GM18861 (cell line): ENCODE results near the gene PASK.

Experiments
- ATAC-seq: cut with Tn5 transposase; IDR thresholded peaks from one replicate; pipeline ENCODE4 v1.9.1; 2021; ENCODE audit not compliant: unreplicated experiment

Gene PASK

DNA sequence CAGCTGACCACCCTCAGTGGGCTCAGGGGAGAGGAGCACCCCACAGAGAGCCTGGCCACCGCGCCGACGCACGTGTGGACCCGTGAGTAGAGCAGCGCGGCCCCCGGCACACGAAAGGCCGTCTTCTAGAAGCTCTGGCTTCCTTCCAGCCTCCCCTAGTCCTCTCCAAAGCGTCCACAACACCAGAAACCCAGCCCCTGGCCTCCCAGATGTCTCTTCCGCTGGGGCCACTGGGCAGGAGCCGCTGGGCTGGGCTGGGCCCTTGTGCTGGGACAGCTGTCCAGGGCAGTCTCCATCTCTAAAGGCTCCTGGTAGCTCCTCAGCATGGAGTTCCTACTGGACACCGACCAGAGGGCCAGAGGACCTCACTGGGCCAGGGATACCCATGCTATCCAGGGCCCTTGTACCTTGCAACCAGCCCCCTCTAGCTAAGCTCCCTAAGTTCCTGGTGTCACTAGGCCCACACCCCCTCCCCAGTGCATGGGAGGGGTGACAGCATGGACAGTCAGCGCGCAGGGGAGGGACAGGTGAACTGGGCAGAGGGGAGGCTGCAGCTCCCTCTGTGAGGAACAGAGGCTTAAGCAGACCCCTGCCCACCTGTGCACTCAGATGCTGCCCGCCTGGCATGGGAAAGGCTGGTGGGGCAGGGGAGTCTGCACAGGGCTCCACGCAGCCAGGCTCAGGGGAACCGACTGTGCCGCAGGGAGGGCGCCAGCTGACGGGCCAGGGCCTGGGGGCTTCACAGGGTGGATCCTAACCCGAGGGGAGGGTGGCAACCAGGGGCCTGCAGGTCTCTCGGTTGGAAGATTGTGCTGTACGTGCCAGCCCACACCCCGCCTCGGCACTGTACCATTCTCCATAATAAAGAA lies 80.1 kb downstream of the PASK start:
- no peak for ATAC-seq

DNA sequence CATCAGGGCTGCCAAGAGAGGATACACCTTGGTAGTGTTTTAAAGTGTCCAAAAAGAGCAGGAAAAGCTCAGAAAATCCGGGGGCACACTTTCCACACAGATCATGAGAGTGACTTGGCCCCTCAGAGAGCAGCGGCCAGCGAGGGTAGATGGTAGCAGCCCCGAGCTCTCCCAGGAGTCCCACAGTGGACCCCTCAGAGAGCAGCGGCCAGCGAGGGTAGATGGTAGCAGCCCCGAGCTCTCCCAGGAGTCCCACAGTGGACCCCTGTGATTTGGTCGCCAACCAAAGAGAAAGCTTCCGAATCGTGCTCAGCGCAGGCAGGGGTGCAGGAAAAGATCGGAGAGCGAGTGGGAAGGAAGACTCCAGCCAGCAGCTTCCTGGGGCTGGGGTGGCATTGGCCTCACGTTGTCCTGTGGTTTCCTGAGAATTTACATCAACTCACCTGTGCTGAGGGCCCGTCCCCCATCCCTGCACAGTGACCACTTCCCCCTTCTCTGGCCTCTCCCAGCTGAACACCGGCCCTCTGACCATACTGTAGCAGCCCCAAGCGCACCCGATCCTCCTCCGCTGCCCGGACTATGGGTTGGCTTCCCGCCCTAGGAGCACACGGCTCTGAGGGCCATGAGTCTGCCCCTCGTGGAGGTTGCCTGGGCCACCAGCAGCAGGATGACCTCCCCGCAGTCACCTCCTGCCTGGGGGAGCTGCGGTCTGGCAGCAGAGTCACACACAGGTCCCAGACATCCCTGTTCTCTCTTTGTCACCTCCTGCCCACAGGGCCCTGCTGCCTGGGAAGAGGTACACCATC lies 80.9 kb downstream of the PASK start:
- no peak for ATAC-seq

DNA sequence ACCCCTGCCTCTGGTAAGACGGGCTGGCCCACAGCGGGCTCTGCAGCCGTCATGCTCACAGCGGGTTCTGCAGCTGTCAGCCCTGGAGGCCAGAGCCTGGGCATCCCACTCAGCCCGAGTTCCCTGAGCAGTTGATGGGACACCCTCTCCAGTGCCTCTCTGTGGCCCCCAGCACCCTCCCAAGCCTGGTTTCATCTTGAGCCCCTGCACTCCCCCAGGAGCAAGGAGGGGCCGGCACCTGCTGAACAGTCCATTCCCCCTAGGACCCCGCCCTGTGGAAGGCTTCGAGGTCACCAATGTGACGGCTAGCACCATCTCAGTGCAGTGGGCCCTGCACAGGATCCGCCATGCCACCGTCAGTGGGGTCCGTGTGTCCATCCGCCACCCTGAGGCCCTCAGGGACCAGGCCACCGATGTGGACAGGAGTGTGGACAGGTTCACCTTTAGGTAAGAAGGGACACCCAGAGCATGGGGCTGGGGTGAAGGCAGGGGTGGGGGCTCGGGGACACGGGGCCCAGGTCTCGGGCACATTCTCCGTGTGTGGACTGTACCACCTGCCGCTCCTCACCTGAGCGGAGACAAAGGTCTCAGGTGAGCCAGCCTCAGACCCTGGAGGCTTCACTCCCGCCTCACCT lies 81.7 kb downstream of the PASK start:
- ATAC-seq, result no peak

DNA sequence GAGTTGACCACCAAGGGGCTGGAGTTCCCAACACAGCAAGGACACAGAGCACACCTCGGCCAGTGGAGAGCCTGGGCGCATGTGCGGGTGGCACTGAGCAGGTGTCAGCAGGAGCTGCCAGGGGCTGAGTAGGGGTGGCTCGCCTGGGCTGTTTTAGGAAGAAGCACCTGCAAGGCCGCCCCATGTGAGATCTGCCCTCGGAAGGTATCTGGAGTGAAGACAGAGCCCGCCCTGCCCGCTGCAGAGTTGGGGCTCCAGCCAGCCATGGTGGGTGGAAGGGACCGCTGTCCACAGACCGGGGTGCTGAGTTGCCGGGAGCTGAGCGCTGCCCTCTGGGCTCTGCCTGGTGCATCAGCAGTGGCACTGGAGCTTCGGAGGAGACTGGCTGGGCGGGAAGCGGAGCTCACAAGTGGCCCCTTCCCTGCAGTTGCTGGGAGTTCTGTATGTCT lies 82.4 kb downstream of the PASK start:
- no peak for ATAC-seq

DNA sequence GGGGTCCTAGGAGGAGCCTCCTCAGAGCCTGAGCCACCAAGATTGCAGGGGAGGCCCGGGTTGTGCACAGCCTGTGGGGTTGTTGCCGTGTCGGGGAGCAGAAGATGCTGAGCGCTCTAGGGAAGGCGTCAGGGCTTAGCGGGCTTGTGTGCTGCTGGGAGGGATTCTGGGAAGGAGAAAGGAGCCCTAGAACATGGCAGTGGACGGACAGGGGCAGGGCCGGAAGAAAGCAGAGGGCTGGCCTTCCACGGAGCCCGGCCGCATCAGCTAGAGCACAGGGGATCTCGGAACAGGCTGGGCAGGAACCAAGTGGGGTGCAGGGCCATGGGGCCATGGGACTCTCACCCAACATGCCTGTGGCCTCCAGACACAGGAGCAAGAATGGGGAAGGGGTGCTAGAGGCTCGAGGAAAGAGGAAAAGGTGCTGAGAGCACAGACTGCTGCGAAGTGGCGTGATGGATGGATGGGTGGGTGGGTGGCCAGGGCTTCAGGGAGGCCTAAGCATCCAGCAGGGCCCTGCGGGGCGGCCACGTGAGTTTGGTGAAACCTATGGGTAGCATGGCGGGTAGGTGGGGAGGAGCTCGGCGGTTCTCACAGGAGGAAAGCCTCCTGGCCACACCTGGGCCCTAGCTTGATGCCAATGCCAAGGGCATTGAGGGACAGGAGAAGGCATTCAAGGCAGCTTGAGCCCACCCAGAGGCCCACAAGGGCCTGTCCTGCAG lies 82.9 kb downstream of the PASK start:
- no peak for ATAC-seq

DNA sequence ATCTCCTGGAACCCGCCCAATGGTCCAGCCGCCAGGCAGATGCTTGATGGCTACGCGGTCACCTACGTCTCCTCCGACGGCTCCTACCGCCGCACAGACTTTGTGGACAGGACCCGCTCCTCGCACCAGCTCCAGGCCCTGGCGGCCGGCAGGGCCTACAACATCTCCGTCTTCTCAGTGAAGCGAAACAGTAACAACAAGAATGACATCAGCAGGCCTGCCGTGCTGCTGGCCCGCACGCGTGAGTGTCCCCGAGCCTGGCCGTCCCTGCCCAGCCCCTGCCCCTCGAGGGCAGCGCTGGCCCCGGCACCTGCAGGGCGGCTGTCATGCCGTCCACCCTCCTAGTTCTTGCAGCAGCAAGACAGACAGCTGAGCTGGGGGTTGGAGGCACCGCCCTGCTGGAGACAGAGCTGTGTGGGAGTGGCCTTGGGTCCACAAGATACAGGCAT lies 83.9 kb downstream of the PASK start:
- no peak for ATAC-seq

DNA sequence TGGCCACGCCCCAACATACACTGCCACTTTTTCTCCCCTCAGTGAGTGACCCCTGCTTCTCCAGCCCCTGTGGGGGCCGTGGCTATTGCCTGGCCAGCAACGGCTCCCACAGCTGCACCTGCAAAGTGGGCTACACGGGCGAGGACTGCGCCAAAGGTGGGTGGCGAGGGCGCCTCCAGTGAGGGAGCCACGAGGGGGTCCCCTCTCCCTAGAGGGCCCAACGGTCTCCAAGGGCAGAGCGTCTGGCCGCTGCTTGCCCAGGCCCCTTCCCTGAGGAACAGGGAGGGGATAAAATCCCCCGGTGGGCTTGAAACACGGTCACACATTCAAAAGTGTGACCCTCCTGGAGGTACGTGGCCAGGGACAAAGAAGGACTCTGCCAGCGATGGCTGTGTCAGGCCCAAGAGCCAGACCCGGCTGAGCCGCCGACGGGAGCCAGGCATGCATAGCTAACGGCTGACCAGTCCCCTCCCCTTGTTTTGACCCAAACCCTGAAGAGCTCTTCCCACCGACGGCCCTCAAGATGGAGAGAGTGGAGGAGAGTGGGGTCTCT lies 84.4 kb downstream of the PASK start:
- ATAC-seq, result no peak

DNA sequence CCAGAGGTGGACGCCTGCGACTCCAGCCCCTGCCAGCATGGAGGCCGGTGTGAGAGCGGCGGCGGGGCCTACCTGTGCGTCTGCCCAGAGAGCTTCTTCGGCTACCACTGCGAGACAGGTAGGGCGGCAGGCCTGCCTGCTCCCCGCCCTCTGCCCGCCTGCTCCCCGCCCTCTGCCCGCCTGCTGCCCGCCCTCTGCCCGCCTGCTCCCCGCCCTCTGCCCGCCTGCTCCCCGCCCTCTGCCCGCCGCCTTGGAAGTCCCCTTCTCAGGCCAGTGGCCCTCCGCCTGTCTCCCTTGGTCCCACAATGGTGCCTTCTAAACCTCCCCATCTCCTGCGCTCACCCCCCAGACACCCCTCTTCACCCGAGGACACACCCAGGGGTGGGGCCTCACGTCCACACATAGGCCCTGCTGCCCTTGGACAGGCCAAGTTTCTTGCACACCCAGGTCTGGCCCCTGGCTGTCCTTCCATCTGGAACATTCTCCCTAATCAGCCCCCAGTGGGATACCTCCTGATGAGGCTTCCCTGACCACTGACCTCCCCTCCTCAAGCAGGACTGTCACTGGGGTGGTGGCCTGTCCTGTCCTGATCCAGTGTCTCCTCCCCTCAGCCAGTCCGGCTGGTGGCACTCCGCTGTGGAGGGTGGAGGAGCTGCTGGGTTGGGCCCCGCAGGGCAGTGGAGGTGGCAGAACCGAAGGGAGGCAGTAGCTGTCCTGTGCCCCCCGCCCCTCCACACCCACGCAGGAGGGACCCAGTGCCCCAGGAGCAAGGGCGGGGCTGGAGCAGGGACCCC lies 85.1 kb downstream of the PASK start:
- ATAC-seq, result no peak

DNA sequence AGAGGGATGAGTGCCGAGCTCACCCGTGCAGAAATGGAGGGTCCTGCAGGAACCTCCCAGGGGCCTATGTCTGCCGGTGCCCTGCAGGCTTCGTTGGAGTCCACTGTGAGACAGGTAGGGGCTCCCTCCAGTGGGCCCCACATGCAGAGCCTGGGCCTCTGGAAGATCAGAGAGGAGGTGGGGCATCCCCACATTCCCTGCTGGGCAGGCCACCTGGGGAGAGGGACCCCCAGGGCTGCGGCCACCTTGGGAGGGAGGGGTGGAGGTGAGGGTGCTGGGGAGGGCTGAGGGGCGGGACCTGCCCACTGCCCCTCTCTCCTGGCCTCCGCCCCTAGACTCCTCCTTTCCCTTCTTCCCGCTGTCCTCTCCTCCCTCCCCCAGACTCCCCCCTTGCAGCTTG lies 85.7 kb downstream of the PASK start:
- ATAC-seq, result no peak

DNA sequence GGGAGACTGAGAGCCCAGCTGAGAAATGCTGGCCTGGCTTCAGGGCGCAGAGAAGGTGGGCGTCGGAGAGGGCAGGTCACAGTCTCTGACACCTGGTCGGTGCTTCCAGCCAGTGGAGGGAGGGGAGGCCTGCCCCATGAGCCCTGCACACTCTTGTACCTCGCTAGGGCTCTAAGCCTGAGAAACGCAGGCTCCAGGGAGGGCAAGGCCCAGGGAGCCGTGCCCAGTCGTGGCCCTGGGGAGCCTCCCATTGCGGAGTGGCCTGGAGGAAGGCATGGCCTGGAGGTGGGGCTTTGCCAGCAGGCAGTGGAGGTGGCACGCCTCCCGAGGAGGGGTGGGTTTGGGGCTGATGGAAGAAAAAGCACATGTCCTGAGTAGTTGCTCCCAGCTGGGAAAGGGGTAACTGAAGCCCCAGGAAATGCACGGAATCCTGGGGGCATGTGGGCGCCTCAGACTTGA lies 86.2 kb downstream of the PASK start:
- no peak for ATAC-seq

DNA sequence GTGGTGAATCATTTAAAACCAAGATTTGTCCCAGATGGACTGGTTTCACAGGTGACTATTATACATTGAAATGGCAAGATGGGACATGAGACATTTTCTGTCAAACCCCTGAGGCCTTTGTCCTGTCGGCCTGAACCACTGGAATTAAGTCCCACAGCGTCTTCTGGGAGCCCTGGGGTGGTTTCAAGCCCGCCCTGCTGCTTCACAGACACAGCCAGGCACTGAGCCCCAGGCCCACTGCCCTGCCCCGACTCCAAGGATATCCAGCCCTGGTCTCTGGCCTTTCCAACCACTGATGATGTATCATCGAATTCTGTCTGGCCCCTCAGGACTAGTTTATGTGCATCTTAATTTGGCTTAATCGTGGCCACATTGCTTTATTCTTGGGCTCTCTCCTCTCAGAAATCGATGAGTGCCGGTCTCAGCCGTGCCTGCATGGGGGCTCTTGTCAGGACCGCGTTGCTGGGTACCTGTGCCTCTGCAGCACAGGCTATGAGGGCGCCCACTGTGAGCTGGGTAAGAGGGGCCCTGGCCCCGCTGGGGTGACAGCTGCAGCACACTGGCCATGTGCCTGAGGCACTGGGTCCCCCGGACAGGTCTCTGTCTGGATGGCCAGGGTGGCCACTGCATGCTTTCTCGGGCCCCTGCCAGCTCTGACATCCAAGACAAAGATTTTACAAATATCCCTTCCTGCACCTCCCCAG lies 86.7 kb downstream of the PASK start:
- no peak for ATAC-seq

DNA sequence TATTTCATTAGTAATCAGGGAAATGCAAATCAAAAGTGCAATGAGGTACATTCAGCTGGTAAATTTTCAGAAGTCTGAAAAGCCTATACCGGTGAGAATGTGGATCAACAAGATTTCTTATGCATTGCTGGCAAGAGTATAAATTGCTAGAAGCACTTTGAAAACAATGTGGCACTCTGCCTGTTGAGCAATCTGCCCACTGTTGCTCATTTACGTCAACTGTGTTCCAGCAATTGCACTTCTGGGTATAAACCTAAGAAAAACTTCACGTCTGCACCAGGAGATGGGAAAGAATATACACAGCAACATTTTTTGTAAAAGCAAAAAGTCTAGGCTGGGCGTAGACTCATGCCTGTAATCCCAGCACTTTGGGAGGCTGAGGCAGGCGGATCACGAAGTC lies 88.0 kb downstream of the PASK start:
- no peak for ATAC-seq
